ENCODE measurements around the gene CCDC17. TPM values are rescaled to one million over a fixed set of nuclear protein-coding genes. Genes with fewer than 3 reads are reported as not detected.

Gene CCDC17
- total RNA-seq, 1 experiment from 2014 or later = 1.9 TPM

GRCh38 chr1:45610589-45611226 is 13.1 kb downstream of the CCDC17 start:
- DNase-seq = no peak
- no peaks in the 10 kb centered on the region for H3K9me3 Mint-ChIP-seq (ENCODE audit: unreplicated experiment)
- no peak for TF ChIP-seq CTCF (IDR thresholded peaks at IDR 0.05; ENCODE audit: insufficient read depth in 1 of 2, low read depth in 1 of 2, low read length in 1 of 2, severe bottlenecking in 1 of 2, unreplicated experiment in 1 of 2)
- intact Hi-C loops (cut with micrococcal nuclease; ENCODE audit: unreplicated experiment) = no loop called here
- no peaks in the 10 kb centered on the region for H3K27me3 Mint-ChIP-seq (ENCODE audit: insufficient read depth, unreplicated experiment)
- no peaks in the 10 kb centered on the region for H3K4me1 Mint-ChIP-seq (ENCODE audit: low read depth, unreplicated experiment)
- ChIA-PET POLR2A (no interaction called here), CTCF (no interaction called here)
- Histone ChIP-seq H3K36me3 (ENCODE audit: control insufficient read depth, insufficient read depth, low read length) (peaks cover 2% of the 10 kb centered on the region; the same call in 1 of the 2 replicates), H3K4me3 (ENCODE audit: low read depth, low read length) (no peak overlapping the region), H3K27me3 (replicated peaks; ENCODE audit: control insufficient read depth, insufficient read depth, low read length) (no peaks in the 10 kb centered on the region), H3K9me3 (no peaks in the 10 kb centered on the region), H3K4me1 (no peaks in the 10 kb centered on the region)
- H3K4me3 Mint-ChIP-seq (ENCODE audit: unreplicated experiment) = no peak overlapping the region
- peaks cover 89% of the 10 kb centered on the region for H3K36me3 Mint-ChIP-seq (ENCODE audit: insufficient read depth, unreplicated experiment)
- no peak overlapping the region for H3K27ac Mint-ChIP-seq (ENCODE audit: unreplicated experiment)
- BruUV-seq (replicated peaks) = no TSS peak

- no peaks in the 10 kb centered on the region for H3K9me3 ChIP-seq
- H3K27me3 Mint-ChIP-seq (ENCODE audit: insufficient read depth, unreplicated experiment) = no peaks in the 10 kb centered on the region
- DNase-seq = no peak
- intact Hi-C loops (cut with micrococcal nuclease; ENCODE audit: unreplicated experiment) = no loop called here
- peaks cover 79% of the 10 kb centered on the region for H3K36me3 Mint-ChIP-seq (ENCODE audit: insufficient read depth, unreplicated experiment)
- H3K27ac Mint-ChIP-seq (ENCODE audit: unreplicated experiment) = no peak overlapping the region
- H3K4me3 Mint-ChIP-seq (ENCODE audit: unreplicated experiment) = no peak overlapping the region
- H3K4me1 Mint-ChIP-seq (ENCODE audit: low read depth, unreplicated experiment) = no peaks in the 10 kb centered on the region
- BruUV-seq (replicated peaks) = no TSS peak
- H3K27me3 ChIP-seq (replicated peaks; ENCODE audit: control insufficient read depth, insufficient read depth, low read length) = no peaks in the 10 kb centered on the region
- no peak for TF ChIP-seq CTCF (IDR thresholded peaks at IDR 0.05; ENCODE audit: insufficient read depth in 1 of 2, low read depth in 1 of 2, low read length in 1 of 2, severe bottlenecking in 1 of 2, unreplicated experiment in 1 of 2)
- H3K4me1 ChIP-seq = no peaks in the 10 kb centered on the region
- H3K9me3 Mint-ChIP-seq (ENCODE audit: unreplicated experiment) = no peaks in the 10 kb centered on the region
- CTCF ChIA-PET = no interaction called here
- H3K36me3 ChIP-seq (ENCODE audit: control insufficient read depth, insufficient read depth, low read length) = peaks cover 2% of the 10 kb centered on the region; the same call in 1 of the 2 replicates
- H3K4me3 ChIP-seq (ENCODE audit: low read depth, low read length) = no peak overlapping the region
- POLR2A ChIA-PET = no interaction called here
These were observed 15.4 kb downstream of the CCDC17 start for GRCh38 chr1:45608175-45609156.

GRCh38 chr1:45607404-45608074 is 16.3 kb downstream of the CCDC17 start:
- no peaks in the 10 kb centered on the region for H3K4me1 ChIP-seq
- DNase-seq = no peak
- no peaks in the 10 kb centered on the region for H3K9me3 ChIP-seq
- POLR2A ChIA-PET = no interaction called here
- intact Hi-C loops (cut with micrococcal nuclease; ENCODE audit: unreplicated experiment) = no loop called here
- no peaks in the 10 kb centered on the region for H3K4me1 Mint-ChIP-seq (ENCODE audit: low read depth, unreplicated experiment)
- peak overlapping the region; percentile 17 for H3K27ac Mint-ChIP-seq (ENCODE audit: unreplicated experiment)
- BruUV-seq (replicated peaks) = TSS peak; percentile 91
- H3K27me3 ChIP-seq (replicated peaks; ENCODE audit: control insufficient read depth, insufficient read depth, low read length) = no peaks in the 10 kb centered on the region
- peaks cover 2% of the 10 kb centered on the region; the same call in 1 of the 2 replicates for H3K36me3 ChIP-seq (ENCODE audit: control insufficient read depth, insufficient read depth, low read length)
- no peak for TF ChIP-seq CTCF (IDR thresholded peaks at IDR 0.05; ENCODE audit: insufficient read depth in 1 of 2, low read depth in 1 of 2, low read length in 1 of 2, severe bottlenecking in 1 of 2, unreplicated experiment in 1 of 2)
- CTCF ChIA-PET = no interaction called here
- no peaks in the 10 kb centered on the region for H3K27me3 Mint-ChIP-seq (ENCODE audit: insufficient read depth, unreplicated experiment)
- no peak overlapping the region for H3K4me3 ChIP-seq (ENCODE audit: low read depth, low read length)
- H3K36me3 Mint-ChIP-seq (ENCODE audit: insufficient read depth, unreplicated experiment) = peaks cover 76% of the 10 kb centered on the region
- no peaks in the 10 kb centered on the region for H3K9me3 Mint-ChIP-seq (ENCODE audit: unreplicated experiment)
- no peak overlapping the region for H3K4me3 Mint-ChIP-seq (ENCODE audit: unreplicated experiment)
